Vagina (tissue), 2 donors: ENCODE results near the gene ROR2.

Source experiments
- POLR2A ChIP-seq, 2 donors: fragments of 450-650 bp; IDR thresholded peaks; one replicate each; pipeline ENCODE4 v1.6.1; 2017; ENCODE audit warnings: antibody characterized with exemption in 2 of 2, mild to moderate bottlenecking in 2 of 2, moderate library complexity in 2 of 2
- POLR2AphosphoS5 ChIP-seq, 2 donors: sonication (generic); formaldehyde crosslinking; IDR thresholded peaks; one replicate each; pipeline ENCODE4 v1.9.0; 2017; ENCODE audit warnings: antibody characterized with exemption in 2 of 2, mild to moderate bottlenecking in 2 of 2, low read depth in 1 of 2; ENCODE audit not compliant: insufficient read depth in 1 of 2
- TF ChIP-seq, protein P1 (sequence below), 3 experiments: fragments of 450-650 bp in 2 of 3; fragments of 200-600 bp in 1 of 3; sonication (generic) in 1 of 3; IDR thresholded peaks; one replicate each; pipeline ENCODE4 v1.5.1; 2017 to 2019; ENCODE audit warnings: antibody characterized with exemption in 3 of 3, mild to moderate bottlenecking in 2 of 3, moderate library complexity in 2 of 3

DNA sequence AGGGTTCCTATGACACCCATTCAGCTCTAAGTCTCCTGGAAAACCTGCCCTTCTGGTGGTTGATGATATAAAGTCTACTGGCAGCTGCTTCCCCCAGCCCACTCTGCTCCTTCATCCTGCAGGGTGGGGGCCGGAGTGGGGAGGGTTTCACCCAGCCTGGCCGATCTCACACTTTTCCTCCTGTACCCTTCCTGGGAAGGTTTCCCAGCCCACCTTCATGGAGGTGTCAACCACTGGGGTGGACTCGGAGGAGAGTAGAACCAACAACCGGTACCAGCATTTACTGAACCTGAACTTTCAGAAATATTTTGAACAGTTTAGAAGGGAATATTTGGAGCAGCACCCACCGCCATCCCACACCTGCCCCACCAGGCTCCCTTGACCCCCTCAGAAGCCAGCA is 30.4 kb downstream of the ROR2 start:
- TF ChIP-seq, protein P1, sequence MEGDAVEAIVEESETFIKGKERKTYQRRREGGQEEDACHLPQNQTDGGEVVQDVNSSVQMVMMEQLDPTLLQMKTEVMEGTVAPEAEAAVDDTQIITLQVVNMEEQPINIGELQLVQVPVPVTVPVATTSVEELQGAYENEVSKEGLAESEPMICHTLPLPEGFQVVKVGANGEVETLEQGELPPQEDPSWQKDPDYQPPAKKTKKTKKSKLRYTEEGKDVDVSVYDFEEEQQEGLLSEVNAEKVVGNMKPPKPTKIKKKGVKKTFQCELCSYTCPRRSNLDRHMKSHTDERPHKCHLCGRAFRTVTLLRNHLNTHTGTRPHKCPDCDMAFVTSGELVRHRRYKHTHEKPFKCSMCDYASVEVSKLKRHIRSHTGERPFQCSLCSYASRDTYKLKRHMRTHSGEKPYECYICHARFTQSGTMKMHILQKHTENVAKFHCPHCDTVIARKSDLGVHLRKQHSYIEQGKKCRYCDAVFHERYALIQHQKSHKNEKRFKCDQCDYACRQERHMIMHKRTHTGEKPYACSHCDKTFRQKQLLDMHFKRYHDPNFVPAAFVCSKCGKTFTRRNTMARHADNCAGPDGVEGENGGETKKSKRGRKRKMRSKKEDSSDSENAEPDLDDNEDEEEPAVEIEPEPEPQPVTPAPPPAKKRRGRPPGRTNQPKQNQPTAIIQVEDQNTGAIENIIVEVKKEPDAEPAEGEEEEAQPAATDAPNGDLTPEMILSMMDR (IDR thresholded peaks at IDR 0.05) = no peak
- TF ChIP-seq POLR2A (IDR thresholded peaks at IDR 0.05) (no peak), POLR2AphosphoS5 (IDR thresholded peaks at IDR 0.05; ENCODE audit: insufficient read depth in 1 of 2, low read depth in 1 of 2) (no peak)
